ENCODE measurements around the gene ASIC3. TPM values are rescaled to one million over a fixed set of nuclear protein-coding genes. Genes with fewer than 3 reads are reported as not detected.

Gene ASIC3
- total and polyA plus RNA-seq, 2 of the 4 experiments (the other 2 are of a cell fraction): 0.74 TPM; not detected in 1

DNA sequence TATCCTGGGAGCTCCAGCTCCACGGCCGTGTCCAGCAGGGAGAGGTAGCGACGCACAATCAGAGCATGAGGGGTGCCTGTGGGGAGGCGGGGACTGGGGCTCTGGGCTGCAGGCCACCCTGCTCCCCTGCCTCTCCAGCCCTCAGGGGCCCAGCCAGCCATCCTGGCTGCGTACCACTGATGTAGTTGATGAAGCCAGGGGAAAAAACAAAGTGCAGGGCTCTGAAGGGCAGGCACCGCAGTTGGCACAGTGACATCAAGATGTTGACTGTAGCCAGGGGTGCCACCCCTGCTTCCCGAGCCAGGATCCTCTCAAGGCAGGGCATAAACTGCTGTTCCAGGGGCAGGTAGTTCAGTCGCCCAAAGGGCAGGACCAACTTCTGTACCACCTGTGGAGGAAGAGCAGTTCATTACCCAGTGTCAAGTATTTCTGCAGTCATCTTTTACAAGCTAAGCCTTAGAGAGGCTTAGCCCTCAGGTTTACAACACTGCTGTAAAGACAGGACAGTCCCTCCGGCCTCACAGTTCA is 29.4 kb downstream of the ASIC3 start:
- H2AK9ac ChIP-seq (replicated peaks; ENCODE audit: low read depth, low read length, poor library complexity): peak overlapping the region; percentile 56
- 20% methylated on average over 1 of the region's 10 CpGs; no CpG with 5 or more reads in 1 of the 2 experiments for WGBS, 2 experiments (ENCODE audit: extremely low coverage in 2 of 2, insufficient read length in 1 of 2)
- H3K4me3 ChIP-seq (ENCODE audit: insufficient read depth, low read depth, low read length): no peak overlapping the region
- no peaks in the 10 kb centered on the region for H3K27me3 ChIP-seq (ENCODE audit: control insufficient read depth, insufficient read depth, low read length)
- H4K91ac ChIP-seq (ENCODE audit: insufficient read depth, low read depth, low read length): no peak overlapping the region
- no peaks in the 10 kb centered on the region for H3K9me1 ChIP-seq (ENCODE audit: insufficient read depth, low read length)
- no peak overlapping the region for H2BK5ac ChIP-seq (ENCODE audit: low read depth, low read length, poor library complexity, severe bottlenecking)
- no peak overlapping the region for H2BK120ac ChIP-seq (ENCODE audit: low read depth, low read length)
- no peak overlapping the region for H3K14ac ChIP-seq (replicated peaks; ENCODE audit: low read depth, low read length)
- H2BK20ac ChIP-seq (ENCODE audit: low read depth, low read length): no peak overlapping the region
- no peak overlapping the region for H3K27ac ChIP-seq (ENCODE audit: insufficient read depth, low read length)
- H3K23ac ChIP-seq (ENCODE audit: low read depth, low read length): no peak overlapping the region
- H2AFZ ChIP-seq (replicated peaks; ENCODE audit: low read length, poor library complexity): no peak overlapping the region
- TF ChIP-seq BHLHE40 (IDR thresholded peaks at IDR 0.05; ENCODE audit: low read depth, low read length): no peak
- no peak for TF ChIP-seq CHD1 (IDR thresholded peaks at IDR 0.05; ENCODE audit: low read depth, low read length)
- TF ChIP-seq MXI1 (IDR thresholded peaks at IDR 0.05; ENCODE audit: borderline replicate concordance, low read depth, low read length): no peak
- TF ChIP-seq, protein P1, sequence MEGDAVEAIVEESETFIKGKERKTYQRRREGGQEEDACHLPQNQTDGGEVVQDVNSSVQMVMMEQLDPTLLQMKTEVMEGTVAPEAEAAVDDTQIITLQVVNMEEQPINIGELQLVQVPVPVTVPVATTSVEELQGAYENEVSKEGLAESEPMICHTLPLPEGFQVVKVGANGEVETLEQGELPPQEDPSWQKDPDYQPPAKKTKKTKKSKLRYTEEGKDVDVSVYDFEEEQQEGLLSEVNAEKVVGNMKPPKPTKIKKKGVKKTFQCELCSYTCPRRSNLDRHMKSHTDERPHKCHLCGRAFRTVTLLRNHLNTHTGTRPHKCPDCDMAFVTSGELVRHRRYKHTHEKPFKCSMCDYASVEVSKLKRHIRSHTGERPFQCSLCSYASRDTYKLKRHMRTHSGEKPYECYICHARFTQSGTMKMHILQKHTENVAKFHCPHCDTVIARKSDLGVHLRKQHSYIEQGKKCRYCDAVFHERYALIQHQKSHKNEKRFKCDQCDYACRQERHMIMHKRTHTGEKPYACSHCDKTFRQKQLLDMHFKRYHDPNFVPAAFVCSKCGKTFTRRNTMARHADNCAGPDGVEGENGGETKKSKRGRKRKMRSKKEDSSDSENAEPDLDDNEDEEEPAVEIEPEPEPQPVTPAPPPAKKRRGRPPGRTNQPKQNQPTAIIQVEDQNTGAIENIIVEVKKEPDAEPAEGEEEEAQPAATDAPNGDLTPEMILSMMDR (conservative IDR thresholded peaks at IDR 0.05; ENCODE audit: low read depth, low read length): no peak
- no peak for TF ChIP-seq NFE2L2 (IDR thresholded peaks at IDR 0.05; ENCODE audit: low read depth, low read length)
- TF ChIP-seq, protein P2, sequence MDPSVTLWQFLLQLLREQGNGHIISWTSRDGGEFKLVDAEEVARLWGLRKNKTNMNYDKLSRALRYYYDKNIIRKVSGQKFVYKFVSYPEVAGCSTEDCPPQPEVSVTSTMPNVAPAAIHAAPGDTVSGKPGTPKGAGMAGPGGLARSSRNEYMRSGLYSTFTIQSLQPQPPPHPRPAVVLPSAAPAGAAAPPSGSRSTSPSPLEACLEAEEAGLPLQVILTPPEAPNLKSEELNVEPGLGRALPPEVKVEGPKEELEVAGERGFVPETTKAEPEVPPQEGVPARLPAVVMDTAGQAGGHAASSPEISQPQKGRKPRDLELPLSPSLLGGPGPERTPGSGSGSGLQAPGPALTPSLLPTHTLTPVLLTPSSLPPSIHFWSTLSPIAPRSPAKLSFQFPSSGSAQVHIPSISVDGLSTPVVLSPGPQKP (IDR thresholded peaks at IDR 0.05; ENCODE audit: borderline replicate concordance, low read depth, low read length): no peak
- no peak for TF ChIP-seq RAD21 (IDR thresholded peaks at IDR 0.05; ENCODE audit: low read length)
- no peak for TF ChIP-seq RCOR1 (IDR thresholded peaks at IDR 0.05; ENCODE audit: insufficient replicate concordance, low read length)
- no peak for TF ChIP-seq RFX5 (IDR thresholded peaks at IDR 0.05; ENCODE audit: low read depth, low read length)
- no peak for TF ChIP-seq MAFK (IDR thresholded peaks at IDR 0.05; ENCODE audit: low read depth, low read length)
- TF ChIP-seq MAZ (IDR thresholded peaks at IDR 0.05; ENCODE audit: borderline replicate concordance, low read depth, low read length): no peak
- TF ChIP-seq, protein P3, sequence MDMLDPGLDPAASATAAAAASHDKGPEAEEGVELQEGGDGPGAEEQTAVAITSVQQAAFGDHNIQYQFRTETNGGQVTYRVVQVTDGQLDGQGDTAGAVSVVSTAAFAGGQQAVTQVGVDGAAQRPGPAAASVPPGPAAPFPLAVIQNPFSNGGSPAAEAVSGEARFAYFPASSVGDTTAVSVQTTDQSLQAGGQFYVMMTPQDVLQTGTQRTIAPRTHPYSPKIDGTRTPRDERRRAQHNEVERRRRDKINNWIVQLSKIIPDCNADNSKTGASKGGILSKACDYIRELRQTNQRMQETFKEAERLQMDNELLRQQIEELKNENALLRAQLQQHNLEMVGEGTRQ (IDR thresholded peaks at IDR 0.05; ENCODE audit: low read depth, low read length): no peak
- TF ChIP-seq SMC3 (IDR thresholded peaks at IDR 0.05; ENCODE audit: low read depth, low read length): no peak
- TF ChIP-seq POLR2A (IDR thresholded peaks at IDR 0.05; ENCODE audit: low read depth, low read length): no peak
- TF ChIP-seq FOS (IDR thresholded peaks at IDR 0.05; ENCODE audit: low read depth, low read length): no peak
- no peak for TF ChIP-seq CEBPB (IDR thresholded peaks at IDR 0.05; ENCODE audit: low read depth, low read length)
- H4K5ac ChIP-seq (ENCODE audit: low read depth, low read length): no peak overlapping the region
- peaks cover 46% of the 10 kb centered on the region for H3K36me3 ChIP-seq (ENCODE audit: control insufficient read depth, insufficient read depth, low read length)
- no peaks in the 10 kb centered on the region for H3K9me3 ChIP-seq (ENCODE audit: control insufficient read depth, insufficient read depth, low read length)
- ChIA-PET POLR2A (ENCODE audit: unreplicated experiment) (interaction anchor here (0.6 kb wide), 1 partner anchor 16 kb away, joined by 5 read pairs; no protein-coding TSS in a partner anchor), CTCF (no interaction called here)
- no peak overlapping the region for H4K8ac ChIP-seq (ENCODE audit: low read depth in 2 of 2, low read length in 2 of 2)
- BruUV-seq (replicated peaks): no TSS peak
- no peak overlapping the region for H3K18ac ChIP-seq (ENCODE audit: low read depth, low read length)
- H4K20me1 ChIP-seq (ENCODE audit: insufficient read depth, low read length): peaks cover 22% of the 10 kb centered on the region
- H3K9ac ChIP-seq (ENCODE audit: low read depth, low read length): no peak overlapping the region
- no peak overlapping the region for H3K56ac ChIP-seq (ENCODE audit: extremely low read depth, insufficient read depth, low read length)
- DNase-seq (no peak), ATAC-seq (ENCODE audit: low read depth) (no peak)
- no peak overlapping the region for H3K4ac ChIP-seq (ENCODE audit: low read depth, low read length)
- H2BK15ac ChIP-seq (ENCODE audit: low read depth, low read length): no peak overlapping the region
- intact Hi-C loops (cut with micrococcal nuclease) (no loop called here), dilution Hi-C loops (cut with HindIII; ENCODE audit: low sequenced_read_pairs, unreplicated experiment) (no loop called here), in situ Hi-C loops (cut with MboI; ENCODE audit: low sequenced_read_pairs) (no loop called here)
- peaks cover 16 to 70% of the 10 kb centered on the region in 2 experiments; a peak in 3 of 4 replicates for H3K79me1 ChIP-seq (ENCODE audit: low read depth in 1 of 2, low read length in 2 of 2)
- no peak overlapping the region for H3K4me2 ChIP-seq (ENCODE audit: low read depth, low read length)
- peaks cover 21% of the 10 kb centered on the region for H3K4me1 ChIP-seq (ENCODE audit: control insufficient read depth, insufficient read depth, low read length)
- no peak overlapping the region for H2AK5ac ChIP-seq (ENCODE audit: low read depth, low read length)

Data from IMR-90 (cell line).